G401.6 (cell line): Measurements from ENCODE around the gene RBM45.
A peak's percentile ranks its signal among the peaks of the same experiment; 100 is the strongest.
"Not testable (repeated sequence)": the region's sequence is repeated elsewhere in the genome, so short reads cannot be mapped to it uniquely, and the experiment has no call there.

ENCODE experiments used
- FAIRE-seq: peaks from 2 replicates; lab custom pipeline; 2012; peaks lifted over from hg19 to GRCh38; lab: Jason Lieb, UNC

Gene RBM45

DNA sequence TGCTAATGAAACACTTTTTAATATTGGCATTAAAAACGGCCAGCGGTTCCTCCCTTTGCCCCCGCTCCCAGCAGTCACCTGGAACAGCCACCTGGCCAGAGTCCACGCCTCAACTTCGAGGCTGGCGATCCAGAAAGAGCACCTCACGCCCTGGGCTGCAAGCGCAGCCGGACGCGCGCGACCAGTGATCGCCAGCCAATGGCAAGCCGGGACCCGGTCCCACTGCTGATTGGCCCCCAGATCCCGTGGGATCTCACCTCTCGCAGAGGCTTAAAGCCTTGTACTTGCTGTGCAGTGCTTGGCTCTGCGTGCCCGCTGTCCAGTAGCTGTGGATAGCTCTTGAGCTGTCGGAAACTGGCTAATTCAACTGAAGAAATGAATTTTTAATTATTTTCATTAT is 4.1 kb upstream of the RBM45 start:
- no peak for FAIRE-seq

- peak; percentile 91 for FAIRE-seq
Observed at GRCh38 chr2:178109813-178110212, 2.4 kb upstream of the RBM45 start.

GRCh38 chr2:178110681-178111080 is 1.6 kb upstream of the RBM45 start:
- FAIRE-seq = no peak

GRCh38 chr2:178111743-178112142 is 494 bp upstream of the RBM45 start:
- no peak for FAIRE-seq

DNA sequence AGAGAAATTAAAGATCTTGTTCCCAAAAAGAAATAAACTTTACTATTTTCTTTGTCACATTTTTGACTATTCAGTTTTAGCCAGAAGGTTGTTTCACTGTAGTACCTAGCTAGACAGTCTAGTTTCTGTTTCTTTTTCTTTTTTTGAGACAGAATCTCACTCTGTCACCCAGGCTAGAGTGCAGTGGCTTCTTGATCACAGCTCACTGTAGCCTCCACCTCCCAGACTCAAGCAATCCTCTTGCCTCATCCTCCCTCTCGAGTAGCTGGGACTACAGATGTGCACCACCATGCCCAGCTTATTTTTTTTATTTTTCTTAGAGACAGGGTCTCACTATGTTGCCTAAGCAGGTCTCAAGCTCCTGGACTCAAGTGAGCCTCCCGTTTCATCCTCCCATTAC is 2.2 kb downstream of the RBM45 start:
- FAIRE-seq = no peak

GRCh38 chr2:178115271-178115670 is 3.0 kb downstream of the RBM45 start:
- FAIRE-seq = no peak

DNA sequence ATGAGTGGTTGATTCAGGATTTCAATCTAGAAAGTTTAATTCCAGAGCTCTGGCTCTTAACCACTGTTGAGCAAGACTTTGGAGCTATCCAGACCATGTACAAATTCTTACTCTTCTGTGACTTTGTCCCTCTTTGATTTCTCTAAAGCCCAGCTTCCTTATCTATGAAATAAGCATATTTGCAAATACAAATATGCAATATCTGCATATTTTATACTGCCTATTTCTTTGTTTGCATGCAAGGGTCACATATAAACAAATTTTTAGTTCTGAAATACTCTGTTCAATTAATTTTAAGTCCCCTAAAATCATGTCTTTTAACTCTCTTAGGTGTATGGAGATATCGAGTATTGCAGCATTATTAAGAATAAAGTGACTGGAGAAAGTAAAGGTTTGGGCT is 5.5 kb downstream of the RBM45 start:
- FAIRE-seq = no peak

DNA sequence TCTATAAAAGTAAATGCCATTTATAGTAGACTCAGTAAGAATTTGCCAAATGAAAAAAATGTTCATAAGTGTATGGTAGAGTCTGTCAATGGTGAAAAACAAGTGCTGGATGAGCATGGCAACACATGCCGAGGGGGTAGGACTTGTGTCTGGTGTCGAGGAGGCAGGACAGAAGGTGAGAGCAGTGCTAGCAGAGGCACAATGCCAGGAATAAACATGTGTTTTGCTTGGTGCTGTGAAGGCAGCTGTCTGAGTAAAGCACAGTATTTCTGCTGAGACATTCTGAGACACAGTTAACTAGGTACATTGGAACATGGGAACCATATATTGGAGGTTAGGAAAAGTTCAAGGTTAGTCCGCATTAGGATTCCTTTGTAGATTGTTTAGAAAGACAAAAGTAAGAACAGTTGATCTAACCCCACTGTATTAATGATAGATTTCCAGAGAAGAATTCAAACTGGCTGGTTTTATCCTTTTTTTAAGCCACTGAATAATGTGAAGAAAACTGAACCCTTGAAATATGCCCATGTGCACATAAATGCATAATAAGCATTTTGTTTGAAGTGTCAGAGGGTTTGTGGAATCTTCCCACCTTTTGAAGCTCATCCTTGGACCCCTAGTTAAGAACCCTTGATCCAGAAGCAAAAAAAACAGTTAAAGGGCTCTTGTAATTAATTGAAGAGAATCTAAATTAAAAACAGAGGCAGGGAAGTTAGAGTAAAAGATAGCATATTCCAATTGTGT is 7.1 kb downstream of the RBM45 start:
- FAIRE-seq = no peak

GRCh38 chr2:178123163-178123562 is 10.9 kb downstream of the RBM45 start:
- no peak for FAIRE-seq

DNA sequence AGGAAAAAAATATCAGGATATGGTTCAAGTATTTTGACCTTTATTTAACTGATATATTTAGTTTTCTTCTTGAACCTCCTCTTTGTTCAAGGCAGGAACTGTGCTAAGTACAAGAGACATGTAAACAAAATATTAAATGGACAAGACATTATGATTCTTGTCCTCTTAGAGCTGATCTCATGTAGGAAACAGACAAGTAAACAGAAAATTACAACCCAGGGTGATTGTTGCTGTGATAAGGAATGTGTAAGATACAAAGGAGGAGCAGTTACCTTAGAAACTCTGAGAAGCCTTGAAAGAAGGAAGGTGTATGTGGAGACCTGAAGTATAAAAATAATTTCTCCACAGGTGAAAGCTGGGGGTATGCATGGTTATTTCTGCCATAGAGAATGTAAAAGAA is 12.9 kb downstream of the RBM45 start:
- FAIRE-seq = no peak

GRCh38 chr2:178125862-178126261 is 13.6 kb downstream of the RBM45 start:
- no peak for FAIRE-seq

DNA sequence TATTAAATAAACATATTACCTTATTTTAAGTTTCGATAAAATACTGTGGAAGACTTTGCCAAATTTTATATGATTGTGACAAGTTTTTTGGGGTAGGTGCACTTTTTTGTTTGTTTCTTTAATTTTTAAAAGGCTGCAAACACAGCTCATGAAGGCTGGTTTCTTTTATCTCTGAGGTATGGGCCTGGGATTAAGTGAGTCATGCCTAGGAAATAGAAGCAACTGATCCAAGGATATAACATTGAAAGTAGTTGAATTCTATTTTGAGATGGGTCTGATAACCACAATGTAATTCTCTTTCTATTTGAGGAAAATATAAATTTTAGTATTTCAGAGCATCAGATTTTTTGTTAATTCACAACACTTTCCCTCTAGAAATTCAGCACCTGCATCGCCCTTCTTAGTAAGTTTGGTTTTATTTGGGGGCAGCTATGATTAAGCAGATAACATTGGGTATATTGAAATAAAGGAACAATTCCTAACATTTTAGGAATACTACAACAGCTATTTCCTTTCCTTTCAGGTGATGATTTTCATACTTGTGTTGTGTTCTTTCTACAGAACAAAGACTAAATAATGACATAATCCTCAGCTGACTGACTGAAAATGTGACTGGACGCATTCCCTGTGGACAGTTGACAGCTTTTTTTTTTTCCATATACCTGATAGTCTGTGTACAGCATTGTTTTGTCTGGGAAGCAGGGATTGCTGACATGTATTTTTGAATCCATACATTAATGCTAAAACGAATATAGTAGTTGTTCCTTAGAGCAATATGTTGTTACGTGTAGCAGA is 16.8 kb downstream of the RBM45 start:
- FAIRE-seq = no peak

- FAIRE-seq = no peak
Observed at GRCh38 chr2:178136321-178137025, 24.2 kb downstream of the RBM45 start.

DNA sequence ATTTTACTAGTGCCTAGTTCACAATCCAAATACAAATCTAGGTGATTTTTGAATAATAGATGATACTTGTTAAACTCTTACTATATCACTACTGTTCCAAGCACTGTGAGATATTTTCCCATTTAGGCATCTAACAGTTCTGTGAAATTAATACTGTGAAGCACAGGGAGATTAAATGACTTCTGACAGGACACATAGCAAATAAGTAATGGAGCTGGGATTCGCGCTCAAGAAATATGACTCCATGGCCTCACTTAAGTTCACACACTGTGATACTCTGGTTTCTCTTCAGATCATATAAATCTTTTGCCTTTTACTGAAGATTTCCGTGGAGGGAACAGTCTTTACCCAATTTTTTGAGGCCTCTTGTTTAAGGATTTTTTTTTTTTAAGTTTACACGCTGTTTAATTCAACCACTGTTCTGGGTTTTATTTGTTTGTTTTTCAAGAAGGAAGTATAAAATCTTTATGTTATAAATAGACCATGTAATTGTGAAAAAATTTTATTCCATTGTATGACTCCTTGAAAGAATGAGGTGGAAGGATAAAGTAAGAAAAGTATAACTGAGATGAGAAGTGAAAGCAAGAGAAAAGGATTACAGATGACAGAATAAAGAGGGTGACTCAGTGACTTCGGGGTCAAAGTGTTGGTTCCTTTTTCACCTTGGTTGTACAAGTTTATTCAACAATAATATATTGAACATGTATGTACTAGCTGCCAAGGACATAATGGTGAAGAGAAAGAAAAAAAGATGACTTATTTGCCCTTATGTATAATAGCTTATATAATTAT is 30.2 kb downstream of the RBM45 start:
- FAIRE-seq = no peak

- no peak for FAIRE-seq
Observed at GRCh38 chr2:178143481-178143880, 31.2 kb downstream of the RBM45 start.

DNA sequence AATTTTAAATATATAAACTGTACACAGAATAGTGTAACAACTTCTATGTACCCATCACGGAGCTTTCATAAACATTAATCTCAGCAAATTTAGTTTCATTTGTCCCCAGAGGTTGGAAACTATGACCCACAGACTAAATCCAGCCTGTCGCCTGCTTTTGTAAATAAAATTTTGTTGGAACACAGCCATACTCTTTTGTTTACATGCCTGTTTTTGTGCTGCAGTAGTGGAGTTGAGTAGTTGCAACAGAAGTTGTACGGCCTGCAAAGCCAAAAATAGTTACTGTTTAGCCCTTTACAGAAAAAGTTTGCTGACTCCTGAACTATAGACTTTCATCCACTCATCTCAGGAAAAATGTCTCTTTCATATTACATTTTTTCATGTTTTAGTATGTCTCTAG is 39.8 kb downstream of the RBM45 start:
- no peak for FAIRE-seq

GRCh38 chr2:178152542-178152941 is 40.3 kb downstream of the RBM45 start:
- FAIRE-seq = no peak

GRCh38 chr2:178152977-178153376 is 40.7 kb downstream of the RBM45 start:
- FAIRE-seq = no peak

GRCh38 chr2:178153878-178154277 is 41.6 kb downstream of the RBM45 start:
- FAIRE-seq = not testable (repeated sequence)

DNA sequence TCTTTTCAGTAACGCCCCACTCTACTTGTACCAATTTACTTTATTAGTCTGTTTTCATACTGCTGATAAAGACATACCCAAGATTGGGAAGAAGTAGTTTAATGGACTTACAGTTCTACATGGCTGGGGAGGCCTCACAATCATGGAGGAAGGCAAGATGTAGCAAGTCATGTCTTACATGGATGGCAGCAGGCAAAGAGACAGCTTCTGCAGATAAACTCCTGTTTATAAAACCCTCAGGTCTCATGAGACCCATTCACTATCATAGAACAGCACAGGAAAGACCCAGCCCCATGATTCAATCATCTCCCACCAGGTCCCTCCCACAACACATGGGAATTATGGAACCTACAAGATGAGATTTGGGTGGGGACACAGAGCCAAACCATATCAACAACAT is 43.3 kb downstream of the RBM45 start:
- FAIRE-seq = no peak

- no peak for FAIRE-seq
Observed at GRCh38 chr2:178157574-178157973, 45.3 kb downstream of the RBM45 start.

- no peak for FAIRE-seq
Observed at GRCh38 chr2:178159966-178160365, 47.7 kb downstream of the RBM45 start.
